AG10803 (cell line): ENCODE measurements around the gene SPOCK1.

Source experiments
- DNase-seq: peaks from one replicate; pipeline ENCODE4 v3.0.0; 2010; ENCODE audit warnings: low read depth
- H3K4me3 ChIP-seq: 2 replicates; pipeline ENCODE4 v1.5.1; 2011; ENCODE audit warnings: mild to moderate bottlenecking, low read length, control low read depth
- CTCF ChIP-seq: conservative IDR thresholded peaks from 2 replicates; pipeline ENCODE4 v1.5.1; 2011; ENCODE audit warnings: mild to moderate bottlenecking, low read length, control low read depth, inconsistent platforms

Gene SPOCK1

GRCh38 chr5:137438932-137439331, 60.2 kb downstream of the SPOCK1 start:
- no peak for DNase-seq
- no peak for TF ChIP-seq CTCF
- no peak overlapping the region for H3K4me3 ChIP-seq

GRCh38 chr5:137437774-137438173, 61.4 kb downstream of the SPOCK1 start:
- TF ChIP-seq CTCF = no peak
- H3K4me3 ChIP-seq = no peak overlapping the region

GRCh38 chr5:137433539-137433938, 65.6 kb downstream of the SPOCK1 start:
- no peak overlapping the region for H3K4me3 ChIP-seq
- TF ChIP-seq CTCF = no peak
- DNase-seq = no peak

More at GRCh38 chr5:137437774-137438173, 61.4 kb downstream of the SPOCK1 start:
- no peak for DNase-seq

- TF ChIP-seq CTCF = no peak
- no peak overlapping the region for H3K4me3 ChIP-seq
- no peak for DNase-seq
Measured at GRCh38 chr5:137432376-137432775, 66.8 kb downstream of the SPOCK1 start.

- DNase-seq = no peak
- H3K4me3 ChIP-seq = no peak overlapping the region
- TF ChIP-seq CTCF = no peak
Measured at GRCh38 chr5:137431051-137431450, 68.1 kb downstream of the SPOCK1 start.

- peak; percentile 81 for DNase-seq
- no peak for TF ChIP-seq CTCF
- peak overlapping the region; percentile 18; the same call in 1 of the 2 replicates for H3K4me3 ChIP-seq
Measured at GRCh38 chr5:137415231-137415681, 83.9 kb downstream of the SPOCK1 start.

- H3K4me3 ChIP-seq = no peak overlapping the region
- no peak for DNase-seq
- TF ChIP-seq CTCF = no peak
Measured at GRCh38 chr5:137414112-137414755, 84.9 kb downstream of the SPOCK1 start.
